GM12878 (cell line): Measurements from ENCODE around the gene NT5C3A.

Experiments used
- EZH2 ChIP-seq: IDR thresholded peaks from 2 replicates; pipeline ENCODE4 v1.6.1; 2012; ENCODE audit warnings: low read depth, mild to moderate bottlenecking, control low read depth, inconsistent platforms, low read length, borderline replicate concordance; ENCODE audit not compliant: control insufficient read depth
- HDAC6 ChIP-seq: fragments of 200-600 bp; sonication (generic); IDR thresholded peaks from one replicate; pipeline ENCODE4 v1.8.0; 2017; ENCODE audit warnings: antibody characterized with exemption; ENCODE audit not compliant: unreplicated experiment
- MYC ChIP-seq: IDR thresholded peaks from 2 replicates; pipeline ENCODE4 v1.6.1; 2011; ENCODE audit warnings: mild to moderate bottlenecking, low read length, moderate library complexity, inconsistent platforms; ENCODE audit not compliant: insufficient read depth, insufficient replicate concordance, insufficient read length, severe bottlenecking
- NRF1 ChIP-seq: conservative IDR thresholded peaks from 2 replicates; pipeline ENCODE4 v1.6.1; 2011; ENCODE audit warnings: mild to moderate bottlenecking, low read depth, low read length, improper control_type of control experiment
- SP1 ChIP-seq: IDR thresholded peaks from one replicate; pipeline ENCODE4 v1.6.1; 2011; ENCODE audit warnings: low read depth, low read length
- TAF1 ChIP-seq: IDR thresholded peaks from 2 replicates; pipeline ENCODE4 v1.6.1; 2011; ENCODE audit warnings: mild to moderate bottlenecking, low read depth, low read length, borderline replicate concordance
- TF ChIP-seq, protein P1 (sequence below), 3 experiments: IDR thresholded peaks in 2 of 3; conservative IDR thresholded peaks in 1 of 3; 2 replicates each; pipeline ENCODE4 v1.5.1; 2011; ENCODE audit warnings: low read depth in 3 of 3, low read length in 3 of 3, mild to moderate bottlenecking in 3 of 3, control low read depth in 2 of 3, moderate library complexity in 2 of 3, inconsistent platforms in 1 of 3, mixed read lengths in 1 of 3; ENCODE audit not compliant: control insufficient read depth in 2 of 3, insufficient read depth in 1 of 3; ENCODE audit errors: extremely low read depth in 1 of 3
- TF ChIP-seq, protein P2 (sequence below): IDR thresholded peaks from 2 replicates; pipeline ENCODE4 v1.6.1; 2012; ENCODE audit warnings: mild to moderate bottlenecking, low read depth, low read length

DNA sequence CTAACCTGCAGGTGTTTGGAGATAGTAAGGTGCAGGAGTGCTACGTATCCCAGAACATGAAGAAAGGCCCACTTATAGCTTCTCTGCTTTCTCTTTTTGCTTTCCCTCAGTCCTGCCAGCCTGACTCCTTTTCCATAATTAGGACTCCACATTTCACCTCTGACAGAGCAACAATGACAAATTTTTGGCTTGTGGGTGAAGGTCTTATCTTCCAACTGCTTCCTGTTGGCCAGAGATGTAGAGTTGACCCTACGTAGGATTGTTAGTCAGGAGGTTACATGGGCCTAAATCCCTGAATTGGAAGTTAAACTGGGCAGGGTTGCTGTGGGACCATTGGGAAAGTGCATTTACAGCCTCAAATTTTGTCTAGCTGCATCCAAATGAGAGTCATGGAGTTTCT lies 25.3 kb upstream of the NT5C3A start:
- TF ChIP-seq HDAC6 (no peak), NRF1 (no peak), MYC (no peak), EZH2 (no peak), SP1 (no peak), TAF1 (no peak)
- TF ChIP-seq, protein P1, sequence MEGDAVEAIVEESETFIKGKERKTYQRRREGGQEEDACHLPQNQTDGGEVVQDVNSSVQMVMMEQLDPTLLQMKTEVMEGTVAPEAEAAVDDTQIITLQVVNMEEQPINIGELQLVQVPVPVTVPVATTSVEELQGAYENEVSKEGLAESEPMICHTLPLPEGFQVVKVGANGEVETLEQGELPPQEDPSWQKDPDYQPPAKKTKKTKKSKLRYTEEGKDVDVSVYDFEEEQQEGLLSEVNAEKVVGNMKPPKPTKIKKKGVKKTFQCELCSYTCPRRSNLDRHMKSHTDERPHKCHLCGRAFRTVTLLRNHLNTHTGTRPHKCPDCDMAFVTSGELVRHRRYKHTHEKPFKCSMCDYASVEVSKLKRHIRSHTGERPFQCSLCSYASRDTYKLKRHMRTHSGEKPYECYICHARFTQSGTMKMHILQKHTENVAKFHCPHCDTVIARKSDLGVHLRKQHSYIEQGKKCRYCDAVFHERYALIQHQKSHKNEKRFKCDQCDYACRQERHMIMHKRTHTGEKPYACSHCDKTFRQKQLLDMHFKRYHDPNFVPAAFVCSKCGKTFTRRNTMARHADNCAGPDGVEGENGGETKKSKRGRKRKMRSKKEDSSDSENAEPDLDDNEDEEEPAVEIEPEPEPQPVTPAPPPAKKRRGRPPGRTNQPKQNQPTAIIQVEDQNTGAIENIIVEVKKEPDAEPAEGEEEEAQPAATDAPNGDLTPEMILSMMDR (IDR thresholded peaks at IDR 0.05 in 2 of 3, conservative IDR thresholded peaks at IDR 0.05 in 1 of 3; ENCODE audit: control insufficient read depth in 2 of 3, extremely low read depth in 1 of 3, insufficient read depth in 1 of 3, low read depth in 3 of 3, low read length in 3 of 3): no peak
- TF ChIP-seq, protein P2, sequence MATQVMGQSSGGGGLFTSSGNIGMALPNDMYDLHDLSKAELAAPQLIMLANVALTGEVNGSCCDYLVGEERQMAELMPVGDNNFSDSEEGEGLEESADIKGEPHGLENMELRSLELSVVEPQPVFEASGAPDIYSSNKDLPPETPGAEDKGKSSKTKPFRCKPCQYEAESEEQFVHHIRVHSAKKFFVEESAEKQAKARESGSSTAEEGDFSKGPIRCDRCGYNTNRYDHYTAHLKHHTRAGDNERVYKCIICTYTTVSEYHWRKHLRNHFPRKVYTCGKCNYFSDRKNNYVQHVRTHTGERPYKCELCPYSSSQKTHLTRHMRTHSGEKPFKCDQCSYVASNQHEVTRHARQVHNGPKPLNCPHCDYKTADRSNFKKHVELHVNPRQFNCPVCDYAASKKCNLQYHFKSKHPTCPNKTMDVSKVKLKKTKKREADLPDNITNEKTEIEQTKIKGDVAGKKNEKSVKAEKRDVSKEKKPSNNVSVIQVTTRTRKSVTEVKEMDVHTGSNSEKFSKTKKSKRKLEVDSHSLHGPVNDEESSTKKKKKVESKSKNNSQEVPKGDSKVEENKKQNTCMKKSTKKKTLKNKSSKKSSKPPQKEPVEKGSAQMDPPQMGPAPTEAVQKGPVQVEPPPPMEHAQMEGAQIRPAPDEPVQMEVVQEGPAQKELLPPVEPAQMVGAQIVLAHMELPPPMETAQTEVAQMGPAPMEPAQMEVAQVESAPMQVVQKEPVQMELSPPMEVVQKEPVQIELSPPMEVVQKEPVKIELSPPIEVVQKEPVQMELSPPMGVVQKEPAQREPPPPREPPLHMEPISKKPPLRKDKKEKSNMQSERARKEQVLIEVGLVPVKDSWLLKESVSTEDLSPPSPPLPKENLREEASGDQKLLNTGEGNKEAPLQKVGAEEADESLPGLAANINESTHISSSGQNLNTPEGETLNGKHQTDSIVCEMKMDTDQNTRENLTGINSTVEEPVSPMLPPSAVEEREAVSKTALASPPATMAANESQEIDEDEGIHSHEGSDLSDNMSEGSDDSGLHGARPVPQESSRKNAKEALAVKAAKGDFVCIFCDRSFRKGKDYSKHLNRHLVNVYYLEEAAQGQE: no peak
